ENCODE data around the gene NPBWR2.

- TF ChIP-seq CTCF (IDR thresholded peaks at IDR 0.05) (no peak), POLR2A (IDR thresholded peaks at IDR 0.05) (no peak)
Measured at GRCh38 chr20:64102647-64103354, 4.6 kb downstream of the NPBWR2 start.
